IgD-negative memory B cell (primary cell): ENCODE data around the gene OVCH2. TPM values are rescaled to one million over a fixed set of nuclear protein-coding genes. Genes with fewer than 3 reads are reported as not detected.

Source experiments
- H3K27ac Mint-ChIP-seq, 3 donors: one replicate each; pipeline ENCODE4 v1.8.0; 2020 to 2022; ENCODE audit warnings: mild to moderate bottlenecking in 3 of 3, mixed read lengths in 3 of 3, moderate library complexity in 1 of 3
- H3K27me3 Mint-ChIP-seq: one replicate; pipeline ENCODE4 v1.8.0; 2021; ENCODE audit warnings: mixed read lengths
- H3K36me3 Mint-ChIP-seq: one replicate; pipeline ENCODE4 v1.8.0; 2020; ENCODE audit warnings: mild to moderate bottlenecking, mixed read lengths
- H3K4me1 Mint-ChIP-seq, 3 donors: one replicate each; pipeline ENCODE4 v1.8.0; 2020 to 2022; ENCODE audit warnings: mixed read lengths in 3 of 3, mild to moderate bottlenecking in 1 of 3
- H3K4me3 Mint-ChIP-seq, 4 donors: one replicate each; pipeline ENCODE4 v1.8.0; 2020 to 2022; ENCODE audit warnings: mild to moderate bottlenecking in 4 of 4, mixed read lengths in 4 of 4, moderate library complexity in 3 of 4
- H3K9me3 Mint-ChIP-seq, 3 donors: one replicate each; pipeline ENCODE4 v1.8.0; 2020 to 2021; ENCODE audit warnings: mixed read lengths in 3 of 3, mild to moderate bottlenecking in 1 of 3
- polyA plus RNA-seq: library from polyadenylated mRNA; unstranded; fragments of 300-500 nt; fragmentation: Illumina TruSeq; gene quantifications from one replicate; pipeline ENCODE4 v1.2.3, GENCODE V29; 2021

Gene OVCH2
- polyA plus RNA-seq, 1 donor from 2014 or later, result not detected

GRCh38 chr11:7677071-7677470, 29.2 kb downstream of the OVCH2 start:
- Mint-ChIP-seq H3K4me1 (peaks cover 11 to 14% (median 12%) of the 10 kb centered on the region in 3 donors), H3K27ac (no peak overlapping the region), H3K4me3 (no peak overlapping the region), H3K36me3 (no peaks in the 10 kb centered on the region), H3K27me3 (peaks cover 25% of the 10 kb centered on the region), H3K9me3 (peaks cover 0 to 7% (median 0%) of the 10 kb centered on the region in 3 donors)

- H3K4me1 Mint-ChIP-seq, result peaks cover 12 to 15% (median 14%) of the 10 kb centered on the region in 3 donors
Measured at GRCh38 chr11:7675631-7676030, 30.6 kb downstream of the OVCH2 start.

GRCh38 chr11:7673724-7674434, 32.4 kb downstream of the OVCH2 start:
- H3K27ac Mint-ChIP-seq, result peak overlapping the region in 2 of 3 donors; percentile 87 to 88
- peaks cover 23% of the 10 kb centered on the region for H3K27me3 Mint-ChIP-seq
- H3K9me3 Mint-ChIP-seq, result peaks cover 0 to 7% (median 0%) of the 10 kb centered on the region in 3 donors
- H3K4me3 Mint-ChIP-seq, result peak overlapping the region; percentile 81 to 95 (median 87)
- peaks cover 2% of the 10 kb centered on the region for H3K36me3 Mint-ChIP-seq
- H3K4me1 Mint-ChIP-seq, result peaks cover 12 to 15% (median 14%) of the 10 kb centered on the region in 3 donors

More at GRCh38 chr11:7675631-7676030, 30.6 kb downstream of the OVCH2 start:
- no peaks in the 10 kb centered on the region for H3K36me3 Mint-ChIP-seq
- peak overlapping the region in 1 of 4 donors; percentile 46 for H3K4me3 Mint-ChIP-seq
- H3K9me3 Mint-ChIP-seq, result peaks cover 0 to 7% (median 0%) of the 10 kb centered on the region in 3 donors
- H3K27me3 Mint-ChIP-seq, result peaks cover 23% of the 10 kb centered on the region
- H3K27ac Mint-ChIP-seq, result peak overlapping the region in 1 of 3 donors; percentile 28

- Mint-ChIP-seq H3K36me3 (peaks cover 2% of the 10 kb centered on the region), H3K27me3 (peaks cover 23% of the 10 kb centered on the region), H3K4me3 (peak within 1 kb of the TSS; percentile 81 to 95 (median 87)), H3K27ac (peak within 1 kb of the TSS; percentile 15 to 88 (median 87)), H3K4me1 (peaks cover 12 to 15% (median 14%) of the 10 kb centered on the region in 3 donors), H3K9me3 (peaks cover 0 to 5% (median 0%) of the 10 kb centered on the region in 3 donors)
Measured at GRCh38 chr11:7672960-7673723, 33.1 kb downstream of the OVCH2 start, which contains the start of gene CYB5R2. Gene CYB5R2 (minus strand): TSS chr11:7673500. CDS start chr11:7672825, 675 bp downstream.

- Mint-ChIP-seq H3K4me3 (peak overlapping the region; percentile 71 to 95 (median 85)), H3K9me3 (peaks cover 0 to 5% (median 0%) of the 10 kb centered on the region in 3 donors), H3K27me3 (peaks cover 23% of the 10 kb centered on the region), H3K36me3 (peaks cover 2% of the 10 kb centered on the region), H3K27ac (peak overlapping the region; percentile 15 to 88 (median 53)), H3K4me1 (peaks cover 12 to 15% (median 14%) of the 10 kb centered on the region in 3 donors)
Measured at GRCh38 chr11:7672276-7672959, 33.9 kb downstream of the OVCH2 start.

GRCh38 chr11:7671347-7672215, 34.7 kb downstream of the OVCH2 start:
- H3K27me3 Mint-ChIP-seq, result peaks cover 19% of the 10 kb centered on the region

GRCh38 chr11:7670641-7671040, 35.6 kb downstream of the OVCH2 start:
- no peaks in the 10 kb centered on the region for H3K9me3 Mint-ChIP-seq
- H3K4me1 Mint-ChIP-seq, result peaks cover 14 to 18% (median 14%) of the 10 kb centered on the region in 3 donors
- peaks cover 3% of the 10 kb centered on the region for H3K36me3 Mint-ChIP-seq
- H3K4me3 Mint-ChIP-seq, result peak overlapping the region in 2 of 4 donors; percentile 1 to 41
- H3K27me3 Mint-ChIP-seq, result peaks cover 18% of the 10 kb centered on the region
- no peak overlapping the region for H3K27ac Mint-ChIP-seq

More at GRCh38 chr11:7671347-7672215, 34.7 kb downstream of the OVCH2 start:
- Mint-ChIP-seq H3K27ac (peak overlapping the region in 1 of 3 donors; percentile 15), H3K4me1 (peaks cover 12 to 15% (median 14%) of the 10 kb centered on the region in 3 donors), H3K4me3 (peak overlapping the region in 2 of 4 donors; percentile 71 to 95), H3K36me3 (peaks cover 2% of the 10 kb centered on the region), H3K9me3 (no peaks in the 10 kb centered on the region)

GRCh38 chr11:7668911-7669310, 37.4 kb downstream of the OVCH2 start:
- H3K4me1 Mint-ChIP-seq, result peaks cover 7 to 15% (median 11%) of the 10 kb centered on the region in 3 donors
- H3K27me3 Mint-ChIP-seq, result peaks cover 3% of the 10 kb centered on the region
- peaks cover 3% of the 10 kb centered on the region for H3K36me3 Mint-ChIP-seq
- no peak overlapping the region for H3K4me3 Mint-ChIP-seq
- H3K9me3 Mint-ChIP-seq, result no peaks in the 10 kb centered on the region
- no peak overlapping the region for H3K27ac Mint-ChIP-seq

- Mint-ChIP-seq H3K9me3 (no peaks in the 10 kb centered on the region), H3K4me3 (no peak overlapping the region), H3K36me3 (peaks cover 3% of the 10 kb centered on the region), H3K4me1 (peaks cover 7 to 14% (median 11%) of the 10 kb centered on the region in 3 donors), H3K27me3 (peaks cover 3% of the 10 kb centered on the region), H3K27ac (no peak overlapping the region)
Measured at GRCh38 chr11:7668464-7668863, 37.8 kb downstream of the OVCH2 start.

- peaks cover 3% of the 10 kb centered on the region for H3K36me3 Mint-ChIP-seq
- peaks cover 4 to 11% (median 7%) of the 10 kb centered on the region in 3 donors for H3K4me1 Mint-ChIP-seq
- peaks cover 3% of the 10 kb centered on the region for H3K27me3 Mint-ChIP-seq
- no peak overlapping the region for H3K27ac Mint-ChIP-seq
- H3K9me3 Mint-ChIP-seq, result no peaks in the 10 kb centered on the region
- H3K4me3 Mint-ChIP-seq, result no peak overlapping the region
Measured at GRCh38 chr11:7667460-7667859, 38.8 kb downstream of the OVCH2 start.

GRCh38 chr11:7666292-7666866, 39.9 kb downstream of the OVCH2 start:
- Mint-ChIP-seq H3K27me3 (no peaks in the 10 kb centered on the region), H3K4me3 (no peak overlapping the region), H3K27ac (no peak overlapping the region), H3K9me3 (no peaks in the 10 kb centered on the region), H3K4me1 (peaks cover 0 to 4% (median 3%) of the 10 kb centered on the region in 3 donors), H3K36me3 (peaks cover 3% of the 10 kb centered on the region)

- Mint-ChIP-seq H3K4me3 (no peak overlapping the region), H3K27ac (peak overlapping the region in 1 of 3 donors; percentile 80), H3K27me3 (no peaks in the 10 kb centered on the region), H3K36me3 (peaks cover 3% of the 10 kb centered on the region), H3K9me3 (no peaks in the 10 kb centered on the region), H3K4me1 (peaks cover 0 to 4% (median 2%) of the 10 kb centered on the region in 3 donors)
Measured at GRCh38 chr11:7665473-7666291, 40.6 kb downstream of the OVCH2 start.

- Mint-ChIP-seq H3K27ac (no peak overlapping the region), H3K4me3 (no peak overlapping the region), H3K36me3 (peaks cover 3% of the 10 kb centered on the region), H3K9me3 (no peaks in the 10 kb centered on the region), H3K4me1 (peaks cover 0 to 4% (median 2%) of the 10 kb centered on the region in 3 donors), H3K27me3 (no peaks in the 10 kb centered on the region)
Measured at GRCh38 chr11:7664867-7665266, 41.4 kb downstream of the OVCH2 start.
